ENCODE results near the gene TLDC2.

Gene TLDC2

GRCh38 chr20:36873498-36874189 lies 2.3 kb upstream of the TLDC2 start:
- H3K27ac ChIP-seq, result no peak overlapping the region
- TF ChIP-seq CTCF (IDR thresholded peaks at IDR 0.05) (no peak), ZFX (IDR thresholded peaks at IDR 0.05; ENCODE audit: borderline replicate concordance) (no peak)

GRCh38 chr20:36875093-36875492 lies 845 bp upstream of the TLDC2 start:
- peak overlapping the region; percentile 74 for H3K27ac ChIP-seq

- peak overlapping the region; percentile 74 for H3K27ac ChIP-seq
- TF ChIP-seq CTCF (IDR thresholded peaks at IDR 0.05) (no peak), ZFX (IDR thresholded peaks at IDR 0.05; ENCODE audit: borderline replicate concordance) (no peak)
These were observed 515 bp downstream of the TLDC2 start for GRCh38 chr20:36876473-36876833.

GRCh38 chr20:36878941-36879340 lies 3.0 kb downstream of the TLDC2 start:
- H3K27ac ChIP-seq, result no peak overlapping the region
- TF ChIP-seq CTCF (IDR thresholded peaks at IDR 0.05) (no peak), ZFX (IDR thresholded peaks at IDR 0.05; ENCODE audit: borderline replicate concordance) (no peak)

GRCh38 chr20:36880741-36881250 lies 4.9 kb downstream of the TLDC2 start:
- TF ChIP-seq CTCF (IDR thresholded peaks at IDR 0.05), result no peak
- TF ChIP-seq ZFX (IDR thresholded peaks at IDR 0.05; ENCODE audit: borderline replicate concordance), result no peak
- H3K27ac ChIP-seq, result no peak overlapping the region

- TF ChIP-seq ZFX (IDR thresholded peaks at IDR 0.05; ENCODE audit: borderline replicate concordance), result no peak
- TF ChIP-seq CTCF (IDR thresholded peaks at IDR 0.05), result no peak
- no peak overlapping the region for H3K27ac ChIP-seq
These were observed 5.4 kb downstream of the TLDC2 start for GRCh38 chr20:36881331-36881730.

GRCh38 chr20:36881888-36882287 lies 6.0 kb downstream of the TLDC2 start:
- no peak for TF ChIP-seq CTCF (IDR thresholded peaks at IDR 0.05)
- no peak for TF ChIP-seq ZFX (IDR thresholded peaks at IDR 0.05; ENCODE audit: borderline replicate concordance)
- 0 out of 2 replicates have a peak overlapping the region, but pooled peaks have one; percentile 25 for H3K27ac ChIP-seq
